ENCODE measurements around the gene LRCOL1.

GRCh38 chr12:132562489-132563021, 47.8 kb downstream of the LRCOL1 start:
- TF ChIP-seq CTCF (IDR thresholded peaks at IDR 0.05; ENCODE audit: low read length) (no peak), EZH2 (optimal IDR thresholded peaks at IDR 0.05; ENCODE audit: low read depth, low read length) (no peak), EZH2phosphoT487 (IDR thresholded peaks at IDR 0.05; ENCODE audit: low read length) (no peak)
